ENCODE results near the gene CCSAP.
"Not testable (repeated sequence)": the region's sequence is repeated elsewhere in the genome, so short reads cannot be mapped to it uniquely, and the experiment has no call there.

DNA sequence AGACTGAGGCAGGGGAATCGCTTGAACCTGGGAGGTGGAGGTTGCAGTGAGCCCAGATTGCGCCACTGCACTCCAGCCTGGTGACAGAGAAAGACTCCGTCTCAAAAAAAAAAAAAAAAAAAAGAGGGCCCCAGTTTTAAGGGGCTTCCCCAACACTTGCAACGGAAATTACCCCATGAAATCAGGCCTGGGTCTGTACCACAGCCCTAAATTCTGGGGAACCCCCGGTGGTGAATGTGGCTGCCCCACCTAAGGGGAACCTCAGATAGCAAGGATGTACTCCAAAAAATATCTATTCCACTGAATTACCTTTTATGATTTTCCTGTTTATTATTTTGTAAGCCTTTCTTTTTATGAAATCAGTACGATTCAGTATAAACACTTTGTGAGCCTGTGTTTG is 15.1 kb downstream of the CCSAP start:
- not testable (repeated sequence) for TF ChIP-seq POLR2A, EP300 (IDR thresholded peaks at IDR 0.05)
- TF ChIP-seq, protein P1, sequence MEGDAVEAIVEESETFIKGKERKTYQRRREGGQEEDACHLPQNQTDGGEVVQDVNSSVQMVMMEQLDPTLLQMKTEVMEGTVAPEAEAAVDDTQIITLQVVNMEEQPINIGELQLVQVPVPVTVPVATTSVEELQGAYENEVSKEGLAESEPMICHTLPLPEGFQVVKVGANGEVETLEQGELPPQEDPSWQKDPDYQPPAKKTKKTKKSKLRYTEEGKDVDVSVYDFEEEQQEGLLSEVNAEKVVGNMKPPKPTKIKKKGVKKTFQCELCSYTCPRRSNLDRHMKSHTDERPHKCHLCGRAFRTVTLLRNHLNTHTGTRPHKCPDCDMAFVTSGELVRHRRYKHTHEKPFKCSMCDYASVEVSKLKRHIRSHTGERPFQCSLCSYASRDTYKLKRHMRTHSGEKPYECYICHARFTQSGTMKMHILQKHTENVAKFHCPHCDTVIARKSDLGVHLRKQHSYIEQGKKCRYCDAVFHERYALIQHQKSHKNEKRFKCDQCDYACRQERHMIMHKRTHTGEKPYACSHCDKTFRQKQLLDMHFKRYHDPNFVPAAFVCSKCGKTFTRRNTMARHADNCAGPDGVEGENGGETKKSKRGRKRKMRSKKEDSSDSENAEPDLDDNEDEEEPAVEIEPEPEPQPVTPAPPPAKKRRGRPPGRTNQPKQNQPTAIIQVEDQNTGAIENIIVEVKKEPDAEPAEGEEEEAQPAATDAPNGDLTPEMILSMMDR (IDR thresholded peaks at IDR 0.05), result not testable (repeated sequence)
